ENCODE measurements around the gene COX19.

The COX19 gene

Small RNAs within 50 kb of the gene (small RNA-seq; reads per million reads assigned to genes)
- 1.9 to 15.0 reads per million in 2 experiments for gene MIR339
